IMR-90 (cell line): ENCODE data around the gene NDUFB2. TPM values are rescaled to one million over a fixed set of nuclear protein-coding genes. Genes with fewer than 3 reads are reported as not detected.

ENCODE experiments used
- ATAC-seq: fragments of 200-7000 bp; cut with Tn5 transposase; 2 replicates; pipeline ENCODE4 v1.9.1; 2020; ENCODE audit warnings: low read depth, mild to moderate bottlenecking, moderate library complexity
- BruUV-seq: library from RNA; stranded (reverse); fragments of 400-500 nt; replicated peaks from 2 replicates; lab custom pipeline; 2021; lab: Mats Ljungman, UMichigan
- CTCF ChIA-PET: fragments of 300-600 bp; formaldehyde crosslinking; extraction: SDS; loops from one replicate; lab custom pipeline; 2021; ENCODE audit warnings: antibody characterized with exemption; lab: Yijun Ruan, JAX
- POLR2A ChIA-PET: fragments of 300-600 bp; sonication (Branson Sonifier 250); formaldehyde crosslinking; loops from one replicate; lab custom pipeline; 2022; ENCODE audit warnings: antibody characterized with exemption; ENCODE audit not compliant: unreplicated experiment; lab: Charles Lee
- DNase-seq: peaks from one replicate; pipeline ENCODE4 v3.0.0; 2013
- H2AFZ ChIP-seq: replicated peaks from 2 replicates; pipeline ENCODE3; 2013; ENCODE audit warnings: low read length, mild to moderate bottlenecking; ENCODE audit not compliant: poor library complexity
- H2AK5ac ChIP-seq: 2 replicates; pipeline ENCODE4 v1.6.1; 2013; ENCODE audit warnings: low read depth, low read length, inconsistent platforms
- H2AK9ac ChIP-seq: replicated peaks from 2 replicates; pipeline ENCODE3; 2013; ENCODE audit warnings: mild to moderate bottlenecking, low read depth, low read length, moderate library complexity; ENCODE audit not compliant: poor library complexity
- H2BK120ac ChIP-seq: 2 replicates; pipeline ENCODE4 v1.6.1; 2013; ENCODE audit warnings: low read depth, low read length, inconsistent platforms
- H2BK15ac ChIP-seq: 3 replicates; pipeline ENCODE4 v1.6.1; 2013; ENCODE audit warnings: low read depth, low read length, inconsistent platforms
- H2BK20ac ChIP-seq: 2 replicates; pipeline ENCODE4 v1.6.1; 2013; ENCODE audit warnings: low read depth, mild to moderate bottlenecking, inconsistent platforms, low read length, moderate library complexity
- H2BK5ac ChIP-seq: 2 replicates; pipeline ENCODE4 v1.6.1; 2013; ENCODE audit warnings: mild to moderate bottlenecking, low read depth, low read length, inconsistent platforms; ENCODE audit not compliant: poor library complexity, severe bottlenecking
- H3K14ac ChIP-seq: replicated peaks from 2 replicates; pipeline ENCODE4 v1.6.1; 2013; ENCODE audit warnings: low read depth, low read length, inconsistent platforms
- H3K18ac ChIP-seq: 2 replicates; pipeline ENCODE4 v1.6.1; 2013; ENCODE audit warnings: low read depth, low read length, control low read depth
- H3K23ac ChIP-seq: 2 replicates; pipeline ENCODE4 v1.6.1; 2013; ENCODE audit warnings: low read depth, low read length, inconsistent platforms
- H3K27ac ChIP-seq: 2 replicates; pipeline ENCODE4 v1.5.1; 2013; ENCODE audit warnings: mild to moderate bottlenecking, control low read depth, low read length; ENCODE audit not compliant: insufficient read depth
- H3K27me3 ChIP-seq: 2 replicates; pipeline ENCODE4 v1.6.1; 2013; ENCODE audit warnings: low read length; ENCODE audit not compliant: control insufficient read depth, insufficient read depth
- H3K36me3 ChIP-seq: 2 replicates; pipeline ENCODE4 v1.6.1; 2013; ENCODE audit warnings: low read length, mixed read lengths; ENCODE audit not compliant: control insufficient read depth, insufficient read depth
- H3K4ac ChIP-seq: 2 replicates; pipeline ENCODE4 v1.6.1; 2013; ENCODE audit warnings: low read depth, low read length, inconsistent platforms
- H3K4me1 ChIP-seq: 2 replicates; pipeline ENCODE4 v1.6.1; 2013; ENCODE audit warnings: low read length, mixed read lengths; ENCODE audit not compliant: control insufficient read depth, insufficient read depth
- H3K4me2 ChIP-seq: 2 replicates; pipeline ENCODE4 v1.6.1; 2013; ENCODE audit warnings: low read depth, mild to moderate bottlenecking, control low read depth, low read length, moderate library complexity
- H3K4me3 ChIP-seq: 2 replicates; pipeline ENCODE4 v1.5.1; 2013; ENCODE audit warnings: low read depth, mild to moderate bottlenecking, control low read depth, low read length, moderate library complexity; ENCODE audit not compliant: insufficient read depth
- H3K56ac ChIP-seq: 2 replicates; pipeline ENCODE4 v1.6.1; 2013; ENCODE audit warnings: low read length, inconsistent platforms; ENCODE audit not compliant: insufficient read depth; ENCODE audit errors: extremely low read depth
- H3K79me1 ChIP-seq, 2 experiments: 2 replicates each; pipeline ENCODE4 v1.6.1; 2013; ENCODE audit warnings: low read length in 2 of 2, inconsistent platforms in 1 of 2, low read depth in 1 of 2
- H3K9ac ChIP-seq: 2 replicates; pipeline ENCODE4 v1.6.1; 2013; ENCODE audit warnings: low read depth, low read length, control low read depth
- H3K9me1 ChIP-seq: 2 replicates; pipeline ENCODE4 v1.6.1; 2013; ENCODE audit warnings: low read length, inconsistent platforms; ENCODE audit not compliant: insufficient read depth
- H3K9me3 ChIP-seq: 2 replicates; pipeline ENCODE4 v1.6.1; 2013; ENCODE audit warnings: low read length; ENCODE audit not compliant: control insufficient read depth, insufficient read depth
- H4K20me1 ChIP-seq: 2 replicates; pipeline ENCODE4 v1.6.1; 2013; ENCODE audit warnings: low read length, inconsistent platforms; ENCODE audit not compliant: insufficient read depth
- H4K5ac ChIP-seq: 2 replicates; pipeline ENCODE4 v1.6.1; 2013; ENCODE audit warnings: mild to moderate bottlenecking, low read depth, low read length, control low read depth
- H4K8ac ChIP-seq, 2 experiments: 2 replicates each; pipeline ENCODE4 v1.6.1; 2013; ENCODE audit warnings: low read depth in 2 of 2, low read length in 2 of 2, control low read depth in 1 of 2, inconsistent platforms in 1 of 2
- H4K91ac ChIP-seq: 2 replicates; pipeline ENCODE4 v1.6.1; 2013; ENCODE audit warnings: low read depth, low read length, inconsistent platforms; ENCODE audit not compliant: insufficient read depth
- MAZ ChIP-seq: IDR thresholded peaks from 2 replicates; pipeline ENCODE4 v1.6.1; 2012; ENCODE audit warnings: low read depth, mild to moderate bottlenecking, low read length, improper control_type of control experiment, moderate library complexity, borderline replicate concordance
- MXI1 ChIP-seq: IDR thresholded peaks from 2 replicates; pipeline ENCODE4 v1.6.1; 2012; ENCODE audit warnings: low read depth, mild to moderate bottlenecking, low read length, moderate library complexity, borderline replicate concordance
- RCOR1 ChIP-seq: IDR thresholded peaks from 2 replicates; pipeline ENCODE4 v1.6.1; 2012; ENCODE audit warnings: mild to moderate bottlenecking, low read length, improper control_type of control experiment; ENCODE audit not compliant: insufficient replicate concordance
- WGBS, 2 experiments: methylation state at CpG; one replicate each; pipeline versions ENCODE4 v1.1.5 to v1.1.7; 2013; ENCODE audit warnings: missing lambda C conversion rate in 2 of 2; ENCODE audit not compliant: insufficient read length in 1 of 2; ENCODE audit errors: extremely low coverage in 2 of 2; 5-methylcytosine and 5-hydroxymethylcytosine counted together
- dilution Hi-C: fragments of 300-500 bp; cut with HindIII; formaldehyde crosslinking; loops from one replicate; pipeline ENCODE4 v1.14.3; 2018; ENCODE audit warnings: low sequenced_read_pairs; ENCODE audit not compliant: unreplicated experiment
- in situ Hi-C: fragments of 300-500 bp; cut with MboI; formaldehyde crosslinking; loops from 3 replicates; pipeline ENCODE4 v1.14.3; 2019; ENCODE audit warnings: low sequenced_read_pairs, inconsistent platforms, mixed read lengths
- intact Hi-C: fragments of 100-400 bp; cut with micrococcal nuclease; formaldehyde crosslinking; loops from 2 replicates; pipeline ENCODE4 v1.10.0; 2022
- polyA plus RNA-seq, 3 experiments: library from polyadenylated mRNA; depleted of rRNA; stranded (reverse); fragments of >200 nt; gene quantifications; 2 replicates each; pipeline ENCODE4 v1.2.3, GENCODE V29; 2012; ENCODE audit warnings: low replicate concordance in 1 of 3
- total RNA-seq: library from RNA; depleted of rRNA; stranded (reverse); fragments of >200 nt; gene quantifications from 2 replicates; pipeline ENCODE4 v1.2.3, GENCODE V29; 2012

Gene NDUFB2
- total and polyA plus RNA-seq, 2 of the 4 experiments (the other 2 are of a cell fraction), result 81.7 to 143 TPM

DNA sequence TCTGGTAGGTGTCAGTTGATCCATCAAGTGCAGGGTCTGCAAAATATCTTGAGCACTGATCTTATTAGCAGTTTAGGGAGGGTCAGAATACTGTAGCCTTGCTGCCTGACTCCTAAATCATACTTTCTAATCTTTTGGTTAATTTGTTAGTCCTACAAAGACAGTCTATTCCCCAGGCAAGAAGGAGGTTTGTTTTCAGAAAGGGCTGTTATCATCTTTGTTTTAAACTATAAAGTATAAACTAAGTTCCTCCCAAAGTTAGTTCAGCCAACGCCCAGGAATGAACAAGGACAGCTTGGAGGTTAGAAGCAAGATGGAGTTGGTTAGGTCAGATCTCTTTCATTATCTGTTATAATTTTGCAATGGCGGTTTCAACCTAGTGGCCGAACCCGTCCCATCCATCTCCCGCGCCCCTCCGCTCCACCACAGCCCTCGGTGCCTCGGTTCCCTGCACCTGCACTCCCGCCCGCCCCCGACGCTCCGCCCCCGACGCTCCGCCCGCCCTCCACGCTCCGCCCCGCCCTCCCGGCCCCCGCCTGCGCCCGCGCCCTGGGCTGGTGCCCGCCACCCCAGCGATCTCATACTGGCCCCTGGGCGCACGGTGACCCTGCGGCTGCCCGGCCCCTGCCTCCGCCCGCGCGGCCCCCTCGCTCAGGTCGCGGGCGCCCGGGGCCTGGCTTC lies 24.0 kb upstream of the NDUFB2 start, which contains the start of gene ADCK2 (continued):
- no peak for TF ChIP-seq MAZ

DNA sequence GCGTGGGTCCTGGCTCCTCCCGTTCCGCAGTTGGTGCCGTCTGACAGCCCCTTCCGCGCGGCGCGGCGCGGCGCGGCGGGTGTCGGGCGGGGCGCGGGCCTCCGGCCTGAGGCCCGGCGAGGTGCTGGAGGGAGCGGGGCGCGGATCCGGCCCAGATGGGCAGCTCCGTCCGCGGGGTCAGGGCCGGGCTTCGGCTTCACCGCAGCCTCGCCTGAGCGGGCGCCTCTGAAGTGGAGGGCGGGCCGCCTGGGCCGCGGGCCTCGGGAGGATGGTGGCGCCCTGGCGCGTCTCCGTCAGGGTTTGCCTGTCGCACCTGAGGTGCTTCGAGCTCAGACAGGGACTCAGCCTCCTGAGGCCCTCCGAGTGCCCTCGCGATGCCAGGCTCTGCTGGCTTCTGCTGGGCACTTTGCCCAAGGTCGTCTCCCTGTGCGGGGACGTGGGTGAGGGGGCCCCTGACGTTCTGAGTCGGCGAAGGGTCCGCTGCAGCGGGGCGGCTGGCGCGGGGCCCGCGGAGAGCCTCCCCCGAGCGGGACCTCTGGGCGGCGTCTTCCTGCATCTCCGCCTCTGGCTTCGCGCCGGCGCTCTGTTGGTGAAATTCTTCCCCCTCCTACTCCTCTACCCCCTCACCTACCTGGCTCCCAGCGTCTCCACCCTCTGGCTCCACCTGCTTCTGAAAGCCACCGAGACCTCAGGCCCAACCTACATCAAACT lies 23.3 kb upstream of the NDUFB2 start:
- Histone ChIP-seq H2BK15ac (no peak overlapping the region), H3K27ac (no peak overlapping the region; the same call in 1 of the 2 replicates), H3K9me1 (peaks cover 4% of the 10 kb centered on the region; the same call in 1 of the 2 replicates), H3K18ac (no peak overlapping the region; the same call in 1 of the 2 replicates), H3K23ac (peak overlapping the region; percentile 90), H3K4me1 (0 out of 2 replicates have a peak, but pooled peaks cover 2% of the 10 kb centered on the region), H3K9me3 (no peaks in the 10 kb centered on the region), H4K5ac (0 out of 2 replicates have a peak overlapping the region, but pooled peaks have one; percentile 67), H2BK20ac (no peak overlapping the region), H2AFZ (peak overlapping the region; percentile 98), H3K27me3 (peaks cover 6% of the 10 kb centered on the region; the same call in 1 of the 2 replicates), H3K36me3 (no peaks in the 10 kb centered on the region), H2AK5ac (no peak overlapping the region), H3K4me3 (peak overlapping the region; percentile 71), H3K9ac (peak overlapping the region; percentile 59; the same call in 1 of the 2 replicates), H2BK120ac (no peak overlapping the region), H3K56ac (no peak overlapping the region), H3K14ac (no peak overlapping the region), H3K4me2 (peak overlapping the region; percentile 96), H2AK9ac (peak overlapping the region; percentile 88), H2BK5ac (no peak overlapping the region), H3K4ac (peak overlapping the region; percentile 26), H4K91ac (peak overlapping the region; percentile 57; the same call in 1 of the 2 replicates), H3K79me1 (peaks cover 4 to 6% of the 10 kb centered on the region in 2 experiments; a peak in 1 of 4 replicates), H4K8ac (peak overlapping the region; percentile 42 to 50; a peak in 2 of 4 replicates), H4K20me1 (no peaks in the 10 kb centered on the region)
- POLR2A ChIA-PET, result no interaction called here
- BruUV-seq, result no TSS peak
- in situ Hi-C loops, result no loop called here
- 0 out of 2 replicates have a peak, but pooled peaks have one; percentile 31 for TF ChIP-seq MXI1
- TF ChIP-seq RCOR1, result no peak
- no peak for TF ChIP-seq MAZ
- CTCF ChIA-PET, result no interaction called here
- dilution Hi-C loops, result no loop called here
- peak; percentile 81 for ATAC-seq
- no peak for DNase-seq
- 0% methylated on average over 19 of the region's 72 CpGs; no CpG with 5 or more reads in 1 of the 2 experiments for WGBS, 2 experiments
- intact Hi-C loops, result loop anchor here (5.0 kb wide), 1 partner anchor 979 kb away; no protein-coding TSS in a partner anchor
